Breast epithelium (tissue), 4 donors: ENCODE results near the gene NAPB. TPM values are rescaled to one million over a fixed set of nuclear protein-coding genes. Genes with fewer than 3 reads are reported as not detected.

Source experiments
- DNase-seq, 2 donors: peaks; one replicate each; pipeline ENCODE4 v3.0.0-alpha.2; 2019; ENCODE audit warnings: low spot score in 2 of 2
- H3K27ac ChIP-seq, 2 donors: fragments of 200-600 bp; sonication (generic) in 1 of 2; one replicate each; pipeline ENCODE4 v1.5.1; 2016 to 2019; ENCODE audit warnings: mild to moderate bottlenecking in 1 of 2
- H3K27me3 ChIP-seq, 2 donors: fragments of 200-600 bp; sonication (generic) in 1 of 2; one replicate each; pipeline versions ENCODE4 v1.5.1 to v1.6.0; 2017 to 2019; ENCODE audit warnings: control low read depth in 1 of 2, mild to moderate bottlenecking in 1 of 2
- H3K36me3 ChIP-seq: fragments of 200-600 bp; one replicate; pipeline ENCODE4 v1.5.1; 2019
- H3K4me1 ChIP-seq, 2 donors: fragments of 200-600 bp; sonication (generic); one replicate each; pipeline ENCODE4 v1.5.1; 2016 to 2019; ENCODE audit warnings: control low read depth in 1 of 2
- H3K4me3 ChIP-seq, 3 donors: fragments of 200-600 bp; sonication (generic); 1 replicate in 2 of 3; 2 replicates in 1 of 3; pipeline ENCODE4 v1.5.1; 2016 to 2019; ENCODE audit warnings: mild to moderate bottlenecking in 3 of 3, moderate library complexity in 2 of 3
- H3K9me3 ChIP-seq, 2 donors: fragments of 200-600 bp; sonication (generic) in 1 of 2; one replicate each; pipeline ENCODE4 v1.5.1; 2016 to 2019; ENCODE audit warnings: control low read depth in 1 of 2
- POLR2A ChIP-seq: fragments of 450-650 bp; IDR thresholded peaks from one replicate; pipeline ENCODE4 v1.6.1; 2016; ENCODE audit warnings: antibody characterized with exemption, mild to moderate bottlenecking, moderate library complexity
- POLR2AphosphoS5 ChIP-seq, 3 donors: sonication (generic); formaldehyde crosslinking; IDR thresholded peaks; one replicate each; pipeline ENCODE4 v1.6.1; 2017; ENCODE audit warnings: antibody characterized with exemption in 3 of 3
- intact Hi-C: fragments of 100-400 bp; cut with DNase I; formaldehyde crosslinking; loops from one replicate; pipeline ENCODE4 v1.15.1; 2023; ENCODE audit warnings: low total_unique reads
- total RNA-seq, 3 donors: library from RNA; depleted of rRNA; stranded (reverse); fragments of >200 nt; gene quantifications; one replicate each; pipeline ENCODE4 v1.1.0, GENCODE V29; 2016
- TF ChIP-seq, protein P1 (sequence below), 3 donors: fragments of 450-650 bp; IDR thresholded peaks; one replicate each; pipeline ENCODE4 v1.5.1; 2016 to 2017; ENCODE audit warnings: antibody characterized with exemption in 3 of 3, mild to moderate bottlenecking in 3 of 3, moderate library complexity in 3 of 3

The NAPB gene
- total RNA-seq, 3 donors from 2014 or later, result 10.4 to 20.1 (median 16.1) TPM

DNA sequence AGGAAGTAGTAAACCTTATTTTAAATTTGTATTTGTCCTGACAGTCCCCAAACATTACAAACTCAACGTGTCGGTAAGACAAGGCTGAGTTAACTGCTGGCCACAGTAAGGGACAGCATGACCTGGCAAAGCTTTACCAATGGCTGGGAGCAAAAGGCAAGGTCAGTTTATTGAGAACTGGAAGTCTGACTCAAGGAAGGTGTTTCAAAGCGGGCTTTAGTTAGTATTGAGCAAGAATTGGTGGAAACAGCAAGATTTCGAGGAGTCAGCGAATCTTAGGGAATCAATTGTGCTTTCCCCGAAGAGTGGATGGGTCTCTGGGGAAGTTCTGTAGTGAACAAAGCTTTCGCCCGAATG, 60.2 kb downstream of the NAPB start:
- H3K27ac ChIP-seq, result peak overlapping the region; percentile 98 to 99
- peaks cover 0 to 15% of the 10 kb centered on the region in 2 donors for H3K4me1 ChIP-seq
- H3K4me3 ChIP-seq, result peak overlapping the region; percentile 67 to 89 (median 89)
- H3K27me3 ChIP-seq, result no peaks in the 10 kb centered on the region
- TF ChIP-seq POLR2A (no peak), POLR2AphosphoS5 (IDR thresholded peaks at IDR 0.05) (no peak)
- TF ChIP-seq, protein P1, sequence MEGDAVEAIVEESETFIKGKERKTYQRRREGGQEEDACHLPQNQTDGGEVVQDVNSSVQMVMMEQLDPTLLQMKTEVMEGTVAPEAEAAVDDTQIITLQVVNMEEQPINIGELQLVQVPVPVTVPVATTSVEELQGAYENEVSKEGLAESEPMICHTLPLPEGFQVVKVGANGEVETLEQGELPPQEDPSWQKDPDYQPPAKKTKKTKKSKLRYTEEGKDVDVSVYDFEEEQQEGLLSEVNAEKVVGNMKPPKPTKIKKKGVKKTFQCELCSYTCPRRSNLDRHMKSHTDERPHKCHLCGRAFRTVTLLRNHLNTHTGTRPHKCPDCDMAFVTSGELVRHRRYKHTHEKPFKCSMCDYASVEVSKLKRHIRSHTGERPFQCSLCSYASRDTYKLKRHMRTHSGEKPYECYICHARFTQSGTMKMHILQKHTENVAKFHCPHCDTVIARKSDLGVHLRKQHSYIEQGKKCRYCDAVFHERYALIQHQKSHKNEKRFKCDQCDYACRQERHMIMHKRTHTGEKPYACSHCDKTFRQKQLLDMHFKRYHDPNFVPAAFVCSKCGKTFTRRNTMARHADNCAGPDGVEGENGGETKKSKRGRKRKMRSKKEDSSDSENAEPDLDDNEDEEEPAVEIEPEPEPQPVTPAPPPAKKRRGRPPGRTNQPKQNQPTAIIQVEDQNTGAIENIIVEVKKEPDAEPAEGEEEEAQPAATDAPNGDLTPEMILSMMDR (IDR thresholded peaks at IDR 0.05), result no peak
- H3K36me3 ChIP-seq, result no peaks in the 10 kb centered on the region
- intact Hi-C loops, result no loop called here
- H3K9me3 ChIP-seq, result no peaks in the 10 kb centered on the region
- no peak for DNase-seq

GRCh38 chr20:23360531-23360930, 60.8 kb downstream of the NAPB start:
- intact Hi-C loops, result no loop called here
- Histone ChIP-seq H3K4me1 (peaks cover 0 to 10% of the 10 kb centered on the region in 2 donors), H3K27me3 (no peaks in the 10 kb centered on the region), H3K9me3 (no peaks in the 10 kb centered on the region), H3K4me3 (no peak overlapping the region), H3K27ac (peak overlapping the region; percentile 98 to 99), H3K36me3 (no peaks in the 10 kb centered on the region)
- TF ChIP-seq POLR2A (no peak), POLR2AphosphoS5 (IDR thresholded peaks at IDR 0.05) (no peak)
- TF ChIP-seq, protein P1 (IDR thresholded peaks at IDR 0.05), result no peak
- DNase-seq, result no peak

- H3K27ac ChIP-seq, result peak overlapping the region; percentile 94 to 98
- intact Hi-C loops, result loop anchor here (5.0 kb wide), 1 partner anchor 283 kb away; no protein-coding TSS in a partner anchor
- peaks cover 0 to 10% of the 10 kb centered on the region in 2 donors for H3K4me1 ChIP-seq
- no peaks in the 10 kb centered on the region for H3K36me3 ChIP-seq
- no peaks in the 10 kb centered on the region for H3K27me3 ChIP-seq
- H3K9me3 ChIP-seq, result no peaks in the 10 kb centered on the region
- no peak for TF ChIP-seq POLR2A
- TF ChIP-seq, protein P1 (IDR thresholded peaks at IDR 0.05), result no peak
- no peak for TF ChIP-seq POLR2AphosphoS5 (IDR thresholded peaks at IDR 0.05)
- no peak for DNase-seq
- H3K4me3 ChIP-seq, result peak overlapping the region in 1 of 3 donors; percentile 76
Measured at GRCh38 chr20:23358923-23359593, 62.2 kb downstream of the NAPB start.

GRCh38 chr20:23358563-23358906, 62.8 kb downstream of the NAPB start:
- H3K9me3 ChIP-seq, result no peaks in the 10 kb centered on the region
- no peaks in the 10 kb centered on the region for H3K27me3 ChIP-seq
- peaks cover 0 to 9% of the 10 kb centered on the region in 2 donors for H3K4me1 ChIP-seq
- intact Hi-C loops, result loop anchor here (5.0 kb wide), 1 partner anchor 284 kb away; no protein-coding TSS in a partner anchor
- H3K27ac ChIP-seq, result peak overlapping the region; percentile 94 to 98
- peak overlapping the region; percentile 51 to 76 (median 74) for H3K4me3 ChIP-seq
- no peaks in the 10 kb centered on the region for H3K36me3 ChIP-seq
- DNase-seq, result no peak
- TF ChIP-seq POLR2A, result no peak
- no peak for TF ChIP-seq POLR2AphosphoS5 (IDR thresholded peaks at IDR 0.05)
- TF ChIP-seq, protein P1 (IDR thresholded peaks at IDR 0.05), result no peak

DNA sequence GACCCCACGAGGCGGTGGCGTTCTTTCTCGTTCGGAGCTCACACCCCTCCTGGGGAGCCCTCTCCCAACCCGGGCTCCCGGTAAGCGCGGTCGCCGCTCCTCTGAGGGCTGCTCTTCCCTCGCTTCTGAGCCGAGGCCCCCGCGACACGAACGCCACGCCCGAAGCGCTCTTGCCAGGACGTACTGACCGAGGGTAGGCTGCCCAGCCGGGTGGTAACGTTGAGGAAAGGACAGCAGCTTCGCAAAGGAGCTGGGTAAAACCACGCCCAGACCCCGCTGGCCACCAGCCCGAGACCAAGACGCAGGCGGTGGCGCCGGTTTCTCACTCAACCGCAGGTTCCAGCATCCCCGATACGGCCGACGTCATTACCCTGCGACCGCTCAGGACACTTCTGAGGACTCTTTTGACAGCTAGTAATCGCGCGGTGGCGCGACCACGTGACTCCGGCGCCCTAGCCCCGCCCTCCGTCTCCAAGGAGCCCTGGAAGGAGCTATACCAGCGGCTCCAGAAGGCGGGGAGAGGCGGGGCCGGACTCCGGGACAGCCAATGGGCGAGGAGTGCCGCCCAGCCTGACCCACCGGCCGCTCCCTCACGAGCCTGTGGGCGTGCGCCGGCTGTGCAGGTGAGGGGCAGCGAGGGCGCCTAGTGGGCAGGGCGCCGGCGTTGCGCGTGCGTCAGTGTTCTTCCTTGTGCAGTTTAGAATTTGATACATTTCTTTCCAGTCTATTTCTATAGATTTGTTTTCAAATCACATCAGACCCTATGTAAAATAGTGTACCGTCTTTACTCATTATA, 63.3 kb downstream of the NAPB start:
- Histone ChIP-seq H3K4me3 (peak overlapping the region; percentile 51 to 76 (median 74)), H3K27me3 (no peaks in the 10 kb centered on the region), H3K4me1 (peaks cover 0 to 3% of the 10 kb centered on the region in 2 donors), H3K36me3 (no peaks in the 10 kb centered on the region), H3K27ac (peak overlapping the region; percentile 94 to 98), H3K9me3 (no peaks in the 10 kb centered on the region)
- intact Hi-C loops, result loop anchor here (5.0 kb wide), 1 partner anchor 284 kb away; no protein-coding TSS in a partner anchor
- peak; percentile 100 for DNase-seq
- TF ChIP-seq POLR2A, result peak; percentile 39
- TF ChIP-seq, protein P1 (IDR thresholded peaks at IDR 0.05), result peak in 1 of 3 donors; percentile 11
- TF ChIP-seq POLR2AphosphoS5 (IDR thresholded peaks at IDR 0.05), result peak; percentile 74 to 91 (median 82)
